GM12873 (cell line): Measurements from ENCODE around the gene PRELID2.

Experiments used
- TF ChIP-seq, protein P1 (sequence below): IDR thresholded peaks from 2 replicates; pipeline ENCODE4 v1.5.1; 2012; ENCODE audit warnings: low read depth, mild to moderate bottlenecking, moderate library complexity, low read length, control low read depth; ENCODE audit not compliant: insufficient read depth; ENCODE audit errors: missing control alignments

PRELID2 gene

DNA sequence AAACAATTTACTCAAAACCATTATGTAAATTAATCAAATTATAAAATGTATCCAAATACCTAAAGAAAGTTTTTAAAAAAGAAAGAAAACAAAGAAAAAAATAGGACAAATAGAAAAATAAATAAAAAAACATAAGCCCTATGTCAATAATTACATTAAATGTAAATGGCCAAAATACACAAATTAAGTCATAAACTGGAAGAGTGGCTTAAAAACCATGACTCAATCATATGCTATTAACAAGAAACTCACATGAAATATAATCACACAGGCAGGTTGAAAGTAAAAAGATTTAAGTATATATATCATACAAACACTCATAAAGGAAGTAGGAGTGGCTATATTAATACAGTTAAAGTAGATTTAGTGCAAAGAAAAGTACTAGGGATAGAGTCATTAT is 95.3 kb downstream of the PRELID2 start:
- TF ChIP-seq, protein P1, sequence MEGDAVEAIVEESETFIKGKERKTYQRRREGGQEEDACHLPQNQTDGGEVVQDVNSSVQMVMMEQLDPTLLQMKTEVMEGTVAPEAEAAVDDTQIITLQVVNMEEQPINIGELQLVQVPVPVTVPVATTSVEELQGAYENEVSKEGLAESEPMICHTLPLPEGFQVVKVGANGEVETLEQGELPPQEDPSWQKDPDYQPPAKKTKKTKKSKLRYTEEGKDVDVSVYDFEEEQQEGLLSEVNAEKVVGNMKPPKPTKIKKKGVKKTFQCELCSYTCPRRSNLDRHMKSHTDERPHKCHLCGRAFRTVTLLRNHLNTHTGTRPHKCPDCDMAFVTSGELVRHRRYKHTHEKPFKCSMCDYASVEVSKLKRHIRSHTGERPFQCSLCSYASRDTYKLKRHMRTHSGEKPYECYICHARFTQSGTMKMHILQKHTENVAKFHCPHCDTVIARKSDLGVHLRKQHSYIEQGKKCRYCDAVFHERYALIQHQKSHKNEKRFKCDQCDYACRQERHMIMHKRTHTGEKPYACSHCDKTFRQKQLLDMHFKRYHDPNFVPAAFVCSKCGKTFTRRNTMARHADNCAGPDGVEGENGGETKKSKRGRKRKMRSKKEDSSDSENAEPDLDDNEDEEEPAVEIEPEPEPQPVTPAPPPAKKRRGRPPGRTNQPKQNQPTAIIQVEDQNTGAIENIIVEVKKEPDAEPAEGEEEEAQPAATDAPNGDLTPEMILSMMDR = no peak

DNA sequence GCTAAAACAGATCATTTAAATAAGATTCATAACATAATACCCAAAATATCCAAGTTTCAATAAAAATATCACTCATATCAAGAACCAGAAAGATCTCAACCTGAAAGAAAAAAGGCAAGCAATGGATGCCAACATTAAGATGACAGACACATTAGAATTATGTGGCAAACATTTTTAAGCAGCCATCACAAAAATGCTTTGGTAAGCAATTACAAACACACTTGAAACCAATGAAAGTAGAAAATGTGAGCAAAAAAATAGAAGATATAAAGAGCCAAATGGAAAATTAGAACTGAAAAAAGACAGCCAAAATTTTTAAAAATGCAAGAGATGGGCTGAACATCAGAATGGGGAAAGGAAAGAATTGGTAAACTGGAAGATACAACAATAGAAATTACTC is 96.9 kb downstream of the PRELID2 start:
- TF ChIP-seq, protein P1 = no peak

DNA sequence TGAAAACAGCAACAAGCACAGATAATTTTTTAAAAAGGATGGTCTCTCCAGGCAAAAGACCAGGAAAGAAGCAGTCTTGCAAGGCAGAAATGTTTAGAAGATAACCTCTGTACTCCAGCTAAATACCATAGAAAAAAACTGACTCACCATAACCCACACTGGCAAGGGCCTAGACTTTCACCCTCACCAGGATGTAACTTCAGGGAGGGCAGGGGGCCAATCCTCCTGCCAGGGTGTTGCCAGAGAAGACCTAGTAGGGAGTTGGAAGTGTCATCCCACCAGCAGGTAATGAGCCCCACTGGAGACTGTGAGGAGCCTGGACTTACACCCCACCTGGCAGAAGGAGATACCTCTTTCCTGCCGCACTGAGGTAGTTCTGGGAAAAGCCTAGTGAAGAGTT is 97.6 kb downstream of the PRELID2 start:
- TF ChIP-seq, protein P1 = no peak

DNA sequence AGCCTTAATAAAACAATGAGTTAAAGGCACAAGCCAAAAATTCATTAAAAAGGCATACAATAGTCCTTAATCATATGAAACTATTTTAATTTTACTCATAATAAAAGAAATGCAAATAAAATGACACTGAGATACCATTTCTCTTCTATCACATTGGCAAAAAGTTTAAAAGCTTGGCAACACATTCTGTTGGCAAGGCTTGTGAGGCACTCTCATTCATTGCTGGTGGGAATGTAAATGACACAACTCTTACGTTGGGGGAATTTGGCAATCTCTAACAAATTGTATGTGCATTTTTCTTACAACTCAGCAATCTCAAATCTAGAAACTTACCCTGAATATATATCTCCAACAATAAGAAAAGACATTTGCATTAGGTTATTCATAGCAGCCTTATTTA is 111.6 kb downstream of the PRELID2 start:
- TF ChIP-seq, protein P1 = no peak

DNA sequence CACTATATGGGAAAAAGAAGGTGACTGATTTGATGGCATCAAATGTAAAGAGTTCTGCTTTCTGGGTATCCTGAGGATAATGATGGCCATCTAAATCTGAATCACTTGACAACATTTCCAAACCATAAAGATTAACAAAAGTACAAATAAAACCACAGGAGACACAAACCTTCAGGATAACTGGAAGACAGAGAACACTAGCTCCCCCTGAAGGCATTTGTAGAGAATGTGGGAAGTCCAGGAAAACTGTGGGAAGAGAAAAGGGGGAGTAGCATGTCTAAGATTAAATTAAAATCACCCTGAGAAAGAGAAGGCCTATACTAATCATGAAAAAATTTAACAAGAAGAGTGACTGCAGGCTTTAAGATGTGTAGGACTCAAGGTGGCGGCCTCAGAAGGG is 116.2 kb downstream of the PRELID2 start:
- TF ChIP-seq, protein P1 = no peak

DNA sequence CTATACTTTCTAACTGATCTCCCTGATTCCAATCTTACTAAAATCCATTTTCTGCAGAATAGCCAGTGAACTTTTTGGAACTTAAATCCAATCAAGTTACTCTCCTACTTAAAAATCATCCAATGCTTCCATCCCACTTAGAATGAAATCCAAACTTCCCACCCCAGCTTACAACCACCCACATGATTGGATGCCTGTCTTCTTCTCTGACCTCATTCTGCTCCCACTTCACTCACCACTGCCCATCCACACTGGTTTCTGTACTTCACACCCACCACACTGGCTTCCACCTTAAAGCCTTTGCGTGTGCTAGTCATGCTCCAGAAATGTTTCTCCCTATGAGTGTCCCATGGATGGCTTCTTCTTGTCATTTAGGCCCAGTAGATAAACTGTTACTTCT is 119.7 kb downstream of the PRELID2 start:
- TF ChIP-seq, protein P1 = no peak

DNA sequence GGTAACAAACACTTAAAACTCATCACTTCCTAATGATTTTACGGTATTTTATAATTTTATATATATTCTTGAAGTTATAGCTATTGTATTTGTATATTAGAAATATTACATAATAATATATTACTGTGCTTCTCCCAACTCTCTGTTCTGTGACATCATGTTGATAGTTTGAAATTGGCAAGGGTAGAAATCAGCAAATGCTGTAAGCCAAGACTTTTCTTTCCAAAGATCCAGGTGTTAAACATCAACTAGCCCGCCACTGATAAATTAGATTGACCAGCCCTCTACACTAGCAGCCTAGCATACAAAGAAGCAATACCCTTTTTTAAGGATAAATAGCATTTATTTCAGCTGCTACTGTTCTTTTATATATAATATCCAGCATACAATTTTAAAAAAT is 122.9 kb downstream of the PRELID2 start:
- TF ChIP-seq, protein P1 = no peak
